ENCODE data around the gene TEX35.

DNA sequence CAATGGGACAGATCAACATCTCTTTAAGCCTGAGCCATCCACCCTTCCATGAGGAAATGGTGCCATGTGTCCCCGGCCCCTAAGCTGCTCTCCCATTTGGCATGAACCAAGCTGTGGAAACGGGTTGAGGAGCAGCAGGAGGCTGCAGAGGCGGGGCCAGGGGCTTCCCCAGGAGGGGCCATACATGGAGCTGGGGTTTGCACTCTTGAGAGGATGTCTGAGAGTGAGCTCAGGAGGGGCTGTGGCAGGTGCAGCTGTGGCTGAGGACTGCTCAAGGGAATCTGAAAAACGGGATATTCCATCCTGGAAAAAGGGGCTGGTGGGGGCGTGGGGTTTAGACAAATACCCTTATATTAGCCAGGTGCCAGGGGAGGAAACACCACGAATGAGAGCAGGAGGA, 9.1 kb upstream of the TEX35 start:
- no peak for TF ChIP-seq CTCF (IDR thresholded peaks at IDR 0.05; ENCODE audit: low read length)
- TF ChIP-seq EZH2phosphoT487 (IDR thresholded peaks at IDR 0.05; ENCODE audit: low read length) = no peak
